ENCODE results near the gene DCXR. TPM values are rescaled to one million over a fixed set of nuclear protein-coding genes. Genes with fewer than 3 reads are reported as not detected.

DCXR gene
- total and polyA plus RNA-seq, 10 of the 15 experiments (the other 5 are each of a cell fraction or from before 2014, with no cell fraction given): 12.3 to 139 (median 88.9) TPM

DNA sequence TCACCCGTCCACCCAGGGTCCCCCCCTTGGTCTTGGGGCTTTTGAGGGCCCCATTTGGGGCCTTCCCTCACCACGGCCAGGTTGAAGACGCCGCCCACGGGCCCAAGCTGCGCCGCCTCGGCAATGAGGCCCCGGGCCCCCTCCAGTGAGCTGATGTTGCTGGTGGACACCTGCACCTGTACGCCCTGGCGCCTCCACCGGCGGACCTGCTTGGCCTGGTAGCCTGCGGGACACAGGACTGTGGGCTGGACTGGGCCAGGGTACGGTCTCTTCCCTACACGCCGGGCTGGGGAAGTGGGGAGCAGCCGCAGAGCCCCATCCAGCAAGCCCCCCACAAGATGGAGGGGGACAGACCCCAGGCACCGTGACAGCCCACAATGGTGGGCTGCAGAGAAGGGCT is 45.0 kb upstream of the DCXR start (continued):
- TF ChIP-seq, protein P1, sequence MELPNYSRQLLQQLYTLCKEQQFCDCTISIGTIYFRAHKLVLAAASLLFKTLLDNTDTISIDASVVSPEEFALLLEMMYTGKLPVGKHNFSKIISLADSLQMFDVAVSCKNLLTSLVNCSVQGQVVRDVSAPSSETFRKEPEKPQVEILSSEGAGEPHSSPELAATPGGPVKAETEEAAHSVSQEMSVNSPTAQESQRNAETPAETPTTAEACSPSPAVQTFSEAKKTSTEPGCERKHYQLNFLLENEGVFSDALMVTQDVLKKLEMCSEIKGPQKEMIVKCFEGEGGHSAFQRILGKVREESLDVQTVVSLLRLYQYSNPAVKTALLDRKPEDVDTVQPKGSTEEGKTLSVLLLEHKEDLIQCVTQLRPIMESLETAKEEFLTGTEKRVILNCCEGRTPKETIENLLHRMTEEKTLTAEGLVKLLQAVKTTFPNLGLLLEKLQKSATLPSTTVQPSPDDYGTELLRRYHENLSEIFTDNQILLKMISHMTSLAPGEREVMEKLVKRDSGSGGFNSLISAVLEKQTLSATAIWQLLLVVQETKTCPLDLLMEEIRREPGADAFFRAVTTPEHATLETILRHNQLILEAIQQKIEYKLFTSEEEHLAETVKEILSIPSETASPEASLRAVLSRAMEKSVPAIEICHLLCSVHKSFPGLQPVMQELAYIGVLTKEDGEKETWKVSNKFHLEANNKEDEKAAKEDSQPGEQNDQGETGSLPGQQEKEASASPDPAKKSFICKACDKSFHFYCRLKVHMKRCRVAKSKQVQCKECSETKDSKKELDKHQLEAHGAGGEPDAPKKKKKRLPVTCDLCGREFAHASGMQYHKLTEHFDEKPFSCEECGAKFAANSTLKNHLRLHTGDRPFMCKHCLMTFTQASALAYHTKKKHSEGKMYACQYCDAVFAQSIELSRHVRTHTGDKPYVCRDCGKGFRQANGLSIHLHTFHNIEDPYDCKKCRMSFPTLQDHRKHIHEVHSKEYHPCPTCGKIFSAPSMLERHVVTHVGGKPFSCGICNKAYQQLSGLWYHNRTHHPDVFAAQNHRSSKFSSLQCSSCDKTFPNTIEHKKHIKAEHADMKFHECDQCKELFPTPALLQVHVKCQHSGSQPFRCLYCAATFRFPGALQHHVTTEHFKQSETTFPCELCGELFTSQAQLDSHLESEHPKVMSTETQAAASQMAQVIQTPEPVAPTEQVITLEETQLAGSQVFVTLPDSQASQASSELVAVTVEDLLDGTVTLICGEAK (IDR thresholded peaks at IDR 0.05; ENCODE audit: borderline replicate concordance): no peak
- TF ChIP-seq, protein P2, sequence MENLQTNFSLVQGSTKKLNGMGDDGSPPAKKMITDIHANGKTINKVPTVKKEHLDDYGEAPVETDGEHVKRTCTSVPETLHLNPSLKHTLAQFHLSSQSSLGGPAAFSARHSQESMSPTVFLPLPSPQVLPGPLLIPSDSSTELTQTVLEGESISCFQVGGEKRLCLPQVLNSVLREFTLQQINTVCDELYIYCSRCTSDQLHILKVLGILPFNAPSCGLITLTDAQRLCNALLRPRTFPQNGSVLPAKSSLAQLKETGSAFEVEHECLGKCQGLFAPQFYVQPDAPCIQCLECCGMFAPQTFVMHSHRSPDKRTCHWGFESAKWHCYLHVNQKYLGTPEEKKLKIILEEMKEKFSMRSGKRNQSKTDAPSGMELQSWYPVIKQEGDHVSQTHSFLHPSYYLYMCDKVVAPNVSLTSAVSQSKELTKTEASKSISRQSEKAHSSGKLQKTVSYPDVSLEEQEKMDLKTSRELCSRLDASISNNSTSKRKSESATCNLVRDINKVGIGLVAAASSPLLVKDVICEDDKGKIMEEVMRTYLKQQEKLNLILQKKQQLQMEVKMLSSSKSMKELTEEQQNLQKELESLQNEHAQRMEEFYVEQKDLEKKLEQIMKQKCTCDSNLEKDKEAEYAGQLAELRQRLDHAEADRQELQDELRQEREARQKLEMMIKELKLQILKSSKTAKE (IDR thresholded peaks at IDR 0.05; ENCODE audit: low read depth, poor library complexity, severe bottlenecking): no peak
- TF ChIP-seq ESRRA (IDR thresholded peaks at IDR 0.05; ENCODE audit: low read length): no peak

DNA sequence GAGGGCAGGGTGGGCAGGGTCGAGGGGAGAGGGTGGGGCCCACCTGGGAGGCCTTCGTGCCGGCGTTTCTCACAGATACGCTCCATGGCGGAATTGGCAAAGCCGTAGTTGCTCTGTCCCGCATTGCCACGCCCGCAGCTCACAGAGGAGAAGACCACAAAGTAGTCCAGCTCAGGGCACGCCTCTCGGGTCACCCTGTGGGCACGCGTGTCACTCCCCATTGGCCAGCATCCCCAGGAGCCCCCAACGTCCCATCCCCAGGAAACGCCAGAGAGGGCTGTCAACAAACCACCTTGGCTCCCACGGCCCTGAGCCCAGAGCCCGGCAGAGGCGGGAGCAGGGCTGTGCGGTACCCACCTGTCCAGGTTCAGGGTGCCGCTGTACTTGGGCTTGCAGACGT is 44.5 kb upstream of the DCXR start:
- no peak for FAIRE-seq
- TF ChIP-seq IRF4 (IDR thresholded peaks at IDR 0.05; ENCODE audit: low read depth, low read length): no peak
- TF ChIP-seq RAD21 (IDR thresholded peaks at IDR 0.05; ENCODE audit: insufficient read depth, low read depth, low read length): no peak
- TF ChIP-seq NRF1 (conservative IDR thresholded peaks at IDR 0.05; ENCODE audit: low read depth, low read length): no peak
- TF ChIP-seq SMARCA5 (IDR thresholded peaks at IDR 0.05): no peak
- TF ChIP-seq MYC (IDR thresholded peaks at IDR 0.05; ENCODE audit: insufficient read depth, insufficient read length, insufficient replicate concordance, low read length, severe bottlenecking): no peak
- no peak for TF ChIP-seq MYB (IDR thresholded peaks at IDR 0.05; ENCODE audit: borderline replicate concordance, low read depth, low read length)
- TF ChIP-seq, protein P3, sequence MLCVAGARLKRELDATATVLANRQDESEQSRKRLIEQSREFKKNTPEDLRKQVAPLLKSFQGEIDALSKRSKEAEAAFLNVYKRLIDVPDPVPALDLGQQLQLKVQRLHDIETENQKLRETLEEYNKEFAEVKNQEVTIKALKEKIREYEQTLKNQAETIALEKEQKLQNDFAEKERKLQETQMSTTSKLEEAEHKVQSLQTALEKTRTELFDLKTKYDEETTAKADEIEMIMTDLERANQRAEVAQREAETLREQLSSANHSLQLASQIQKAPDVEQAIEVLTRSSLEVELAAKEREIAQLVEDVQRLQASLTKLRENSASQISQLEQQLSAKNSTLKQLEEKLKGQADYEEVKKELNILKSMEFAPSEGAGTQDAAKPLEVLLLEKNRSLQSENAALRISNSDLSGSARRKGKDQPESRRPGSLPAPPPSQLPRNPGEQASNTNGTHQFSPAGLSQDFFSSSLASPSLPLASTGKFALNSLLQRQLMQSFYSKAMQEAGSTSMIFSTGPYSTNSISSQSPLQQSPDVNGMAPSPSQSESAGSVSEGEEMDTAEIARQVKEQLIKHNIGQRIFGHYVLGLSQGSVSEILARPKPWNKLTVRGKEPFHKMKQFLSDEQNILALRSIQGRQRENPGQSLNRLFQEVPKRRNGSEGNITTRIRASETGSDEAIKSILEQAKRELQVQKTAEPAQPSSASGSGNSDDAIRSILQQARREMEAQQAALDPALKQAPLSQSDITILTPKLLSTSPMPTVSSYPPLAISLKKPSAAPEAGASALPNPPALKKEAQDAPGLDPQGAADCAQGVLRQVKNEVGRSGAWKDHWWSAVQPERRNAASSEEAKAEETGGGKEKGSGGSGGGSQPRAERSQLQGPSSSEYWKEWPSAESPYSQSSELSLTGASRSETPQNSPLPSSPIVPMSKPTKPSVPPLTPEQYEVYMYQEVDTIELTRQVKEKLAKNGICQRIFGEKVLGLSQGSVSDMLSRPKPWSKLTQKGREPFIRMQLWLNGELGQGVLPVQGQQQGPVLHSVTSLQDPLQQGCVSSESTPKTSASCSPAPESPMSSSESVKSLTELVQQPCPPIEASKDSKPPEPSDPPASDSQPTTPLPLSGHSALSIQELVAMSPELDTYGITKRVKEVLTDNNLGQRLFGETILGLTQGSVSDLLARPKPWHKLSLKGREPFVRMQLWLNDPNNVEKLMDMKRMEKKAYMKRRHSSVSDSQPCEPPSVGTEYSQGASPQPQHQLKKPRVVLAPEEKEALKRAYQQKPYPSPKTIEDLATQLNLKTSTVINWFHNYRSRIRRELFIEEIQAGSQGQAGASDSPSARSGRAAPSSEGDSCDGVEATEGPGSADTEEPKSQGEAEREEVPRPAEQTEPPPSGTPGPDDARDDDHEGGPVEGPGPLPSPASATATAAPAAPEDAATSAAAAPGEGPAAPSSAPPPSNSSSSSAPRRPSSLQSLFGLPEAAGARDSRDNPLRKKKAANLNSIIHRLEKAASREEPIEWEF (IDR thresholded peaks at IDR 0.05; ENCODE audit: insufficient replicate concordance, low read depth, low read length): no peak
- no peak for TF ChIP-seq POU2F2 (IDR thresholded peaks at IDR 0.05; ENCODE audit: borderline replicate concordance, low read depth, low read length)
- no peak for TF ChIP-seq MXI1 (IDR thresholded peaks at IDR 0.05; ENCODE audit: low read depth, low read length)

More for the DNA sequence above, 44.5 kb upstream of the DCXR start:
- Histone ChIP-seq H2AFZ (ENCODE audit: control insufficient read depth, low read depth, low read length) (no peak overlapping the region), H3K9me3 (replicated peaks; ENCODE audit: control insufficient read depth, insufficient read depth, low read length) (no peaks in the 10 kb centered on the region), H3K79me2 (ENCODE audit: control insufficient read depth, insufficient read depth, low read length) (no peaks in the 10 kb centered on the region), H3K4me2 (ENCODE audit: control insufficient read depth, insufficient read depth) (no peak overlapping the region), H4K20me1 (ENCODE audit: control insufficient read depth, insufficient read depth) (no peaks in the 10 kb centered on the region), H3K4me3 (no peak overlapping the region), H3K27me3 (replicated peaks in 1 of 2; ENCODE audit: control insufficient read depth in 2 of 2, insufficient read depth in 2 of 2, low read length in 1 of 2) (no peaks in the 10 kb centered on the region), H3K9ac (ENCODE audit: control insufficient read depth, insufficient read depth, low read length) (no peak overlapping the region), H3K36me3 (ENCODE audit: control insufficient read depth in 2 of 2, insufficient read depth in 2 of 2, low read length in 1 of 2) (peaks cover 14 to 67% of the 10 kb centered on the region in 2 experiments; a peak in 3 of 4 replicates), H3K4me1 (ENCODE audit: control insufficient read depth, insufficient read depth, low read length) (no peaks in the 10 kb centered on the region), H3K27ac (ENCODE audit: control insufficient read depth, insufficient read depth) (no peak overlapping the region)
- 92% methylated on average over 13 of the region's 22 CpGs for WGBS (ENCODE audit: insufficient coverage, insufficient replicate concordance, low lambda C conversion rate, missing lambda C conversion rate)
- ChIA-PET RAD21 (ENCODE audit: unreplicated experiment) (no interaction called here), POLR2A (no interaction called here), CTCF (no interaction called here), SMC1A (ENCODE audit: uncharacterized antibody, unreplicated experiment) (no interaction called here)
- in situ Hi-C loops (cut with MboI) (no loop called here), intact Hi-C loops (cut with micrococcal nuclease; ENCODE audit: unreplicated experiment) (no loop called here)
- DNase-seq (ENCODE audit: low read depth, low spot score) (no peak), ATAC-seq (no peak)
- no TSS peak for BruUV-seq (replicated peaks)
